GM20000 (cell line): ENCODE data around the gene GAL3ST1.

Source experiments
- DNase-seq: peaks from one replicate; pipeline ENCODE4 v3.0.0; 2012; ENCODE audit warnings: low spot score
- TF ChIP-seq, protein P1 (sequence below): IDR thresholded peaks from 2 replicates; pipeline ENCODE4 v1.5.1; 2012; ENCODE audit warnings: mild to moderate bottlenecking, control low read depth; ENCODE audit errors: extremely low read depth, missing control alignments

GAL3ST1 gene

DNA sequence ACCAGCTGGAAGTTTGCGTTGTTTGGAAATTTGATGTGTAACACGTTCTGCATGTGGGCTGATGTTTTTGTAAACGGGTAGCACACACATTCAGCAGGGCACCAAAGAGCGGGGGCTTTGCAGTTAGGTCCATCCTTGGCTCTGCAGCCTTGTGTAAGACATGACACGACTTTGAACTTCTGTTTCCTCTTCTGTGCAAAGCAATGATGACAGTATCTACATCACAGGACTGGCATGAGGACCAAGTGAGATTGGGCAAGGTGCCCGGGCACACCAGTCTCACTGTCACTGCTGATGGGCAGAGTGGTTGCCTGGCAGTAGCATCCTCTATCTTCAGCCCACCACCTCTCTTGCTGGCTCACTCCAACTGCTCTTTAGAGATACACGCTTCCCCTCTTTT is 35.8 kb upstream of the GAL3ST1 start:
- TF ChIP-seq, protein P1, sequence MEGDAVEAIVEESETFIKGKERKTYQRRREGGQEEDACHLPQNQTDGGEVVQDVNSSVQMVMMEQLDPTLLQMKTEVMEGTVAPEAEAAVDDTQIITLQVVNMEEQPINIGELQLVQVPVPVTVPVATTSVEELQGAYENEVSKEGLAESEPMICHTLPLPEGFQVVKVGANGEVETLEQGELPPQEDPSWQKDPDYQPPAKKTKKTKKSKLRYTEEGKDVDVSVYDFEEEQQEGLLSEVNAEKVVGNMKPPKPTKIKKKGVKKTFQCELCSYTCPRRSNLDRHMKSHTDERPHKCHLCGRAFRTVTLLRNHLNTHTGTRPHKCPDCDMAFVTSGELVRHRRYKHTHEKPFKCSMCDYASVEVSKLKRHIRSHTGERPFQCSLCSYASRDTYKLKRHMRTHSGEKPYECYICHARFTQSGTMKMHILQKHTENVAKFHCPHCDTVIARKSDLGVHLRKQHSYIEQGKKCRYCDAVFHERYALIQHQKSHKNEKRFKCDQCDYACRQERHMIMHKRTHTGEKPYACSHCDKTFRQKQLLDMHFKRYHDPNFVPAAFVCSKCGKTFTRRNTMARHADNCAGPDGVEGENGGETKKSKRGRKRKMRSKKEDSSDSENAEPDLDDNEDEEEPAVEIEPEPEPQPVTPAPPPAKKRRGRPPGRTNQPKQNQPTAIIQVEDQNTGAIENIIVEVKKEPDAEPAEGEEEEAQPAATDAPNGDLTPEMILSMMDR = no peak
- DNase-seq = no peak

DNA sequence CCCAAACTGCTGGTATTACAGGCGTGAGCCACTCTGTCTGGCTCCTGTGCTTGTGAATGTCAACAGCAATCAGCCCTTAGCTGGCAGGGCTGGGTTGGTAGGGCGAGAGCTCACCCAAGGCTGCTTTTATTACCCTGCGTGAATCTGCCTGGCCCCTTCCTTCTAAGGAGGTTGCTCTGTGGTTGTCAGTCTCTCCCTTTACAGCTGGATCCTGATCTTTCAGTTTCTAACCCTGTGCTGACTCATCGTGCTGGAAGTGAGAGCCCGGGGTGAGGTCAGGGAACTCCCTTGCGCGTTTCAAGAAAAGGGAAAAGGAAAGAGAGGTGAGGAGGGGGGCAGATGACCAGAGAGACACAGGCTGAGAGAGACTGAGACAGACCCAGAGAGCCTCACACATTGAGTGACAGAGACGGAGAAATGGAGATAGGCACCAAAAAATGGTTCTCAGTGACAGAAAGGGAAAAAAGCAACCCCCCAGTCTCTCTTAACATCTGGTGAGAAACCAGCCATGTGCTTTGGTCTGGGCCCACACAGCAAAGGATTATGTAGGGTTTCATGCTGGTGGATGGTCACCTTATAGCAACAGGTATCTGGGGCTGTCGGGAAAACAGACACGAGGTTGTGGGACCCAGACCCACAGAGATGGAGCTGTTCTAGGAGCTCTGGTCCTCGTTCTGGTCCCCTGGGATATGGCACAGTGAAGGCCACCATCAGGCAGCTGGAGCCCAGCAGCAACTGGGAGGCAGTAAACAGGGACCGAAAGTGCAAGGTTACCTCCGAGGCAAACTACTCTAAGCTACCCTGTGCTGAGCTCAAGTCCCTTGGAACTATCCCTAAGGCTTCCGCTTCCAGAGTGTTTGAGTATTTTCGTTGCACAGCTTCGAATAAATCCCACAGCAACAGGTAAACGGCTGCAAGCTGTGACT is 35.1 kb upstream of the GAL3ST1 start:
- TF ChIP-seq, protein P1 = no peak
- DNase-seq = peak; percentile 61

DNA sequence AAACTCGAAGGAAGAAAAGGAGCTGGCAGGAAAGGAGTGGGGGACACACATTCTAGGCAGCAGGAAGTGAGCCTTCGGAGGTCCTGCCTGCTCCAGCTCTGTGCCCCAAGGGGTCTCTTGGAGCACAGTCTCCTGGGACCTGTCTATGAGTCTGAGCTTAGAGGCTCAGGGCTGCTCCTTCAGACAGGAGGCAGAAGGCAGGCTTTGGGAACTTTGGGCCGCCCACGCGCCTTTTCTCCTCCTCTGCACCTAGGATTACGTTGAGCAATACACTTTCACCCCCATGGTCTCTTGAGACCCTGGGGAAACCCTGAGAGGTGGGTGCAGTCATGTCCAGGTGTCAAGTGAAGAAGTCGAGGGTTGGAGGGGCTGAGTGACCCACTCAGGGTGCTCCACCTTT is 33.5 kb upstream of the GAL3ST1 start:
- no peak for DNase-seq
- TF ChIP-seq, protein P1 = no peak

DNA sequence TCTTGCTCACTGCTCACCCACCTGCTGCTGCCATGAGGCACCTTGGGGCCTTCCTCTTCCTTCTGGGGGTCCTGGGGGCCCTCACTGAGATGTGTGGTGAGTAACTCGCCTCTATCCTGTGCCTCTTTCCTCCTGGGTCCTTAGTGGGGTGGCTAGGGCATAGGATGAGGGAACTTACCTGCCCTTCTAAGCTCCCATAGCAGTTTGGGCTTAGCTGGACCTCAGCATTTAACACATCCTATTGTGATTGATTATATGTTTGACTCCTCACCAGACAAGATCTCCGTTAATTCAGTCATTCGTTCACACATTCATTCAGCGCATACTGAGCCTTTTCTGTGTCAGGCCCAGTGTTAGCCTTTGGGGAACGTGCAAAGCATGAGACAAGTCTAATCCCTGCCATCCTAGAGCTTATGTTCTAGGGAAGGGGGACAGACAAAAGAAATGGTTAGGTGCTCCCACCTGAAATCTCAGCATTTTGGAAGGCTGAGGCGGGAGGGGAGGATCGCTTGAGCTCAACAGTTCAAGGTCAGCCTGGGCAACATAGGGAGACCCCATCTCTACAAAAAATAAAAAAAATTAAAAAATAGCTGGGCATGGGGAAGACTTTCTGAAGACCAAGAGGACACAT is 33.0 kb upstream of the GAL3ST1 start:
- TF ChIP-seq, protein P1 = no peak
- no peak for DNase-seq

DNA sequence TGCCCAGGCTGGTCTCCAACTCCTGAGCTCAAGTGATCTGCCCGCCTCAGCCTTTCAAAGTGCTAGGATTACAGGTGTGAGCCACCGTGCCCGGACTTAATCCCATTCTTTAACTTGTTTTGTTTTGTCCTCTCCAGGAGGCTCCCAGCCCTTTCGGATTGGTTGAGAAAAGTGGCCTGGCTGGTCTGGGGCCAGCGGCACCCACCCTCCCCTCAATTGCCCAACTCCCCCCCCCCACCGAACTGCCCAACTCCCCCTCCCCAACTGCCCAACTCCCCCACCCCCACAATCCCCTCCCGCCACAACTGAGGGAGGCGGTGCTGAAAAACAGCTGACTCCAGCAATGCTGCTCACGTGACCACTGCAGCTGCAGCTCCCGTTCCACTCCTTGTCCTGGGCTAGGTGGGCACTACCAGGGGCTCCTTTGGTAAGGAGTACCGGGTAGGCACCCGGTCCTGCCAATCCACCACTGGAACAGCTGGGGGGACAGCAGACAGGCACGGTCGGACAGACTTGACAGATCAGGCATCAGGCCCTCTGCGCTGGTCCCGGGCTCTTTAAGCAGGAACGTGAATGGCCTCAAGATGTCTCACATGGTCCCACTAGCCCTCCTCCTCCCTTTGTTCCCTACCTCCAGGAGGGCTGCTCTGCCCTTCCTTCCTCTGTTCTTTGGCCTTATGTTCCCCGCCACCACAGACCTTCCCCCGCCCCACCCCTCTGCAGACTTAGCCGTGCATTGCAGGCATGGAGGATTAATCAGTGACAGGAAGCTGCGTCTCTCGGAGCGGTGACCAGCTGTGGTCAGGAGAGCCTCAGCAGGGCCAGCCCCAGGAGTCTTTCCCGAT is 32.2 kb upstream of the GAL3ST1 start, which contains the start of gene TCN2:
Gene TCN2 (plus strand): TSS at position 720 of the 845 bp plus-strand sequence. CDS start 158 bp downstream, outside the sequence.
- peak; percentile 72 for DNase-seq
- TF ChIP-seq, protein P1 = no peak

DNA sequence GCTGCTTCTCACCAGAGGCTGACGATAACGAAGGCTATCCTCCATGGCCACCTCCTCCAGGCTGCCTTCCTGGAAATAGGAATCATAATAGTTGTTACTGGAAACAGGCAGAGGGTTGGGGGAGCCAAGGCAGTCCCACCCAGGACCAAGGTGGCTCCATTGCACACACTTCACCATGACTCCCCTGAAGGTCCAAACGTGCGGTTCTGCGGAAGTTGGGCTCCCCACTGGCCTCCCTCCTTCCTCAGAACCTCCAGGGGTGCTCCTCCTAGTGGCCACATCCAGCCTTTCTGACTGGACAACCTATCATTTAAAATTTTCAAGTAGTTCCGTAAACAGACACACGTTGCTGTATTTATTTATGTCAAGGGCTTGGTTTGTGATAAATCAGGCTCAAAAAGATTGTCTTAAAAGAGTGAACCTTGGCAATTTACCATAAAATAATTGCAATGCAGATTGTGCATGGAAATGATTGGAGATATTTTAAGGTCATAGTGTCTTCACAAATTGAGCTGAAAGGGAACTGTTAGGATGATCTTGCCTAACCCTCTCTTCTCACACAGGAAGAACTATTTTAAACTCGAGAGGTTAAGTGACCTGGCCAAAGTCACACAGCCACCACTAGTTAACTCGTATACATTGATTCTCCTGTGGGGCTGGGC is 31.1 kb upstream of the GAL3ST1 start:
- peak; percentile 74 for DNase-seq
- TF ChIP-seq, protein P1 = peak; percentile 47
